Keratinocyte (primary cell): ENCODE results near the gene CACNA1H.

Experiments
- EZH2 ChIP-seq: IDR thresholded peaks from one replicate; pipeline ENCODE4 v1.6.1; 2012; ENCODE audit warnings: inconsistent platforms, mild to moderate bottlenecking, low read length, moderate library complexity
- TF ChIP-seq, protein P1 (sequence below), 3 experiments: IDR thresholded peaks in 1 of 3; conservative IDR thresholded peaks in 1 of 3; optimal IDR thresholded peaks in 1 of 3; 2 replicates in 2 of 3; 3 replicates in 1 of 3; pipeline versions ENCODE3 to v1.5.1; 2011; ENCODE audit warnings: low read length in 3 of 3, mild to moderate bottlenecking in 3 of 3, moderate library complexity in 2 of 3, control low read depth in 1 of 3, inconsistent platforms in 1 of 3; ENCODE audit not compliant: insufficient read depth in 2 of 3; ENCODE audit errors: extremely low read depth in 1 of 3

DNA sequence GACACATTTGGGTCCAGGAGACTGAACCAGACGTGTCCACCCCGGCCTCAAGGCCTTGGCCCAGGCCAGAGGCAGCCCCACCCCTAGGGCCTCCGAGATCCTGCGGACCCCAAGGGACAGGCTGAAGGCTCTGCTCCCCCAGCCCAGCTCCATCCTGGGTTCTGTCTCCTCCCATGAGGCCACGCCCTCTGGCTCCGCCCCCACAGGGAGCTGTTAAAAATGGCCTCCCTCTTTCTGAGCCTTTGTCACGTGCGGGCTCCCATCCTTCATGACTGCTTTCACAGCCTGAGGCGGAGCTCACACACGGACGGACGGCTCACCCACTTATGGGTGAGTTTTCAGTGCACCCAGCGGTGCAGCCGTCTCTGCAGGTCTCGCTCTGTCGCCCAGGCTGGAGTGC is 6.5 kb upstream of the CACNA1H start:
- TF ChIP-seq, protein P1, sequence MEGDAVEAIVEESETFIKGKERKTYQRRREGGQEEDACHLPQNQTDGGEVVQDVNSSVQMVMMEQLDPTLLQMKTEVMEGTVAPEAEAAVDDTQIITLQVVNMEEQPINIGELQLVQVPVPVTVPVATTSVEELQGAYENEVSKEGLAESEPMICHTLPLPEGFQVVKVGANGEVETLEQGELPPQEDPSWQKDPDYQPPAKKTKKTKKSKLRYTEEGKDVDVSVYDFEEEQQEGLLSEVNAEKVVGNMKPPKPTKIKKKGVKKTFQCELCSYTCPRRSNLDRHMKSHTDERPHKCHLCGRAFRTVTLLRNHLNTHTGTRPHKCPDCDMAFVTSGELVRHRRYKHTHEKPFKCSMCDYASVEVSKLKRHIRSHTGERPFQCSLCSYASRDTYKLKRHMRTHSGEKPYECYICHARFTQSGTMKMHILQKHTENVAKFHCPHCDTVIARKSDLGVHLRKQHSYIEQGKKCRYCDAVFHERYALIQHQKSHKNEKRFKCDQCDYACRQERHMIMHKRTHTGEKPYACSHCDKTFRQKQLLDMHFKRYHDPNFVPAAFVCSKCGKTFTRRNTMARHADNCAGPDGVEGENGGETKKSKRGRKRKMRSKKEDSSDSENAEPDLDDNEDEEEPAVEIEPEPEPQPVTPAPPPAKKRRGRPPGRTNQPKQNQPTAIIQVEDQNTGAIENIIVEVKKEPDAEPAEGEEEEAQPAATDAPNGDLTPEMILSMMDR (optimal IDR thresholded peaks at IDR 0.05 in 1 of 3, IDR thresholded peaks at IDR 0.05 in 1 of 3, conservative IDR thresholded peaks at IDR 0.05 in 1 of 3; ENCODE audit: extremely low read depth in 1 of 3, insufficient read depth in 2 of 3, low read length in 3 of 3) = no peak
- TF ChIP-seq EZH2 = no peak
